SK-N-SH (cell line): Measurements from ENCODE around the gene MTFMT. TPM values are rescaled to one million over a fixed set of nuclear protein-coding genes. Genes with fewer than 3 reads are reported as not detected.

Experiments
- CTCF ChIA-PET: fragments of 300-600, 350-600 bp; formaldehyde crosslinking; extraction: SDS; loops from one replicate; lab custom pipeline; 2021; lab: Yijun Ruan, JAX
- POLR2A ChIA-PET: fragments of 350-600 bp; sonication (Branson Sonifier 250); formaldehyde crosslinking; extraction: SDS; loops from one replicate; lab custom pipeline; 2020; ENCODE audit warnings: antibody characterized with exemption, inconsistent platforms; lab: Yijun Ruan, JAX
- DNase-seq: peaks from one replicate; pipeline ENCODE4 v3.0.0; 2012
- H2AFZ ChIP-seq: fragments of 200-600 bp; sonication (generic); 2 replicates; pipeline ENCODE4 v1.8.1; 2016; ENCODE audit warnings: antibody characterized with exemption, mild to moderate bottlenecking, low read depth
- H3F3A ChIP-seq: fragments of 200-600 bp; sonication (generic); replicated peaks from 2 replicates; pipeline ENCODE3; 2016; ENCODE audit warnings: antibody characterized with exemption, mild to moderate bottlenecking; ENCODE audit not compliant: insufficient read depth
- H3K27ac ChIP-seq, 2 experiments: fragments of 200-500 bp in 1 of 2; fragments of 200-600 bp in 1 of 2; sonication (Bioruptor generic) in 1 of 2; sonication (generic), shearing (Covaris generic) in 1 of 2; 2 replicates each; pipeline versions ENCODE4 v1.5.1 to v1.6.1; 2014 to 2016; ENCODE audit warnings: low read depth in 2 of 2, inconsistent platforms in 1 of 2, low read length in 1 of 2, mild to moderate bottlenecking in 1 of 2, mixed read lengths in 1 of 2
- H3K27me3 ChIP-seq: fragments of 200-600 bp; sonication (generic), shearing (Covaris generic); 2 replicates; pipeline ENCODE4 v1.6.1; 2016; ENCODE audit warnings: mixed run types; ENCODE audit not compliant: insufficient read depth
- H3K36me3 ChIP-seq, 2 experiments: fragments of 200-500 bp in 1 of 2; fragments of 200-600 bp in 1 of 2; sonication (Bioruptor generic) in 1 of 2; sonication (generic) in 1 of 2; replicated peaks in 1 of 2; 2 replicates each; pipeline versions ENCODE3 to v1.5.1; 2014 to 2016; ENCODE audit warnings: low read length in 1 of 2, mild to moderate bottlenecking in 1 of 2; ENCODE audit not compliant: insufficient read depth in 2 of 2, control insufficient read depth in 1 of 2
- H3K4me1 ChIP-seq, 2 experiments: fragments of 200-500 bp in 1 of 2; fragments of 200-600 bp in 1 of 2; sonication (Bioruptor generic) in 1 of 2; sonication (generic), shearing (Covaris generic) in 1 of 2; 2 replicates each; pipeline versions ENCODE4 v1.5.1 to v1.6.1; 2014 to 2016; ENCODE audit warnings: low read depth in 1 of 2, low read length in 1 of 2, mixed run types in 1 of 2; ENCODE audit not compliant: insufficient read depth in 2 of 2, control insufficient read depth in 1 of 2
- H3K4me2 ChIP-seq: fragments of 200-600 bp; sonication (generic), shearing (Covaris generic); 2 replicates; pipeline ENCODE4 v1.6.1; 2017; ENCODE audit warnings: mixed run types
- H3K4me3 ChIP-seq, 2 experiments: fragments of 200-500 bp in 1 of 2; fragments of 200-600 bp in 1 of 2; sonication (Bioruptor generic) in 1 of 2; sonication (generic), shearing (Covaris generic) in 1 of 2; 2 replicates each; pipeline versions ENCODE4 v1.5.1 to v1.8.1; 2014 to 2016; ENCODE audit warnings: low read depth in 2 of 2, inconsistent platforms in 1 of 2, low read length in 1 of 2, mild to moderate bottlenecking in 1 of 2, mixed read lengths in 1 of 2, moderate library complexity in 1 of 2
- H3K79me2 ChIP-seq: fragments of 200-600 bp; sonication (generic); 2 replicates; pipeline ENCODE4 v1.8.1; 2017; ENCODE audit warnings: mild to moderate bottlenecking; ENCODE audit not compliant: insufficient read depth
- H3K9ac ChIP-seq: fragments of 200-600 bp; sonication (generic); 2 replicates; pipeline ENCODE4 v1.6.1; 2017; ENCODE audit warnings: mixed run types
- H3K9me2 ChIP-seq: fragments of 200-600 bp; sonication (generic); 2 replicates; pipeline ENCODE4 v1.6.1; 2017; ENCODE audit warnings: mixed run types
- H3K9me3 ChIP-seq: fragments of 200-600 bp; sonication (generic); 2 replicates; pipeline ENCODE4 v1.6.1; 2017; ENCODE audit warnings: mixed run types, mild to moderate bottlenecking, moderate library complexity
- H4K20me1 ChIP-seq: fragments of 200-600 bp; sonication (generic); 2 replicates; pipeline ENCODE4 v1.6.1; 2017; ENCODE audit warnings: mild to moderate bottlenecking, mixed run types; ENCODE audit not compliant: insufficient read depth
- EP300 ChIP-seq, 2 experiments: IDR thresholded peaks; 2 replicates each; pipeline versions ENCODE4 v1.4.0 to v1.6.1; 2012; ENCODE audit warnings: borderline replicate concordance in 1 of 2, low read depth in 1 of 2, low read length in 1 of 2
- EZH2phosphoT487 ChIP-seq: fragments of 200-600 bp; sonication (generic); IDR thresholded peaks from 2 replicates; pipeline ENCODE4 v1.6.1; 2017; ENCODE audit warnings: low read depth, mixed run types, mild to moderate bottlenecking, antibody characterized with exemption, moderate library complexity, borderline replicate concordance
- FOSL2 ChIP-seq: IDR thresholded peaks from 2 replicates; pipeline ENCODE4 v1.4.0; 2012; ENCODE audit warnings: low read depth, mild to moderate bottlenecking, moderate library complexity, borderline replicate concordance
- FOXJ3 ChIP-seq: sonication (generic); formaldehyde crosslinking; IDR thresholded peaks from 2 replicates; pipeline ENCODE4 v1.5.1; 2020; ENCODE audit warnings: mild to moderate bottlenecking, missing genetic modification reagents
- GATA2 ChIP-seq: sonication (generic); formaldehyde crosslinking; IDR thresholded peaks from 2 replicates; pipeline ENCODE4 v1.5.0; 2020; ENCODE audit warnings: mild to moderate bottlenecking, missing genetic modification reagents
- JUND ChIP-seq: IDR thresholded peaks from 2 replicates; pipeline ENCODE4 v1.4.0; 2012
- NFIC ChIP-seq: IDR thresholded peaks from 2 replicates; pipeline ENCODE4 v1.4.0; 2012; ENCODE audit warnings: borderline replicate concordance
- RAD21 ChIP-seq: IDR thresholded peaks from 2 replicates; pipeline ENCODE4 v1.6.1; 2012; ENCODE audit warnings: mild to moderate bottlenecking, low read length
- RXRA ChIP-seq: IDR thresholded peaks from 2 replicates; pipeline ENCODE4 v1.4.0; 2012; ENCODE audit warnings: low read depth, mild to moderate bottlenecking, borderline replicate concordance
- SIN3A ChIP-seq: IDR thresholded peaks from 2 replicates; pipeline ENCODE4 v1.6.1; 2012; ENCODE audit warnings: low read depth, mild to moderate bottlenecking, low read length, moderate library complexity, borderline replicate concordance
- USF2 ChIP-seq: fragments of 150-350 bp; IDR thresholded peaks from 2 replicates; pipeline ENCODE4 v1.6.1; 2017; ENCODE audit warnings: antibody characterized with exemption, low read length, low read depth, borderline replicate concordance
- ZBTB33 ChIP-seq: IDR thresholded peaks from 2 replicates; pipeline ENCODE4 v1.4.0; 2012; ENCODE audit warnings: low read depth, borderline replicate concordance
- WGBS: methylation state at CpG from one replicate; pipeline ENCODE4 v1.1.6; 2017; ENCODE audit warnings: low lambda C conversion rate; 5-methylcytosine and 5-hydroxymethylcytosine counted together
- polyA plus RNA-seq, 3 experiments: library from polyadenylated mRNA; depleted of rRNA; stranded (reverse); fragments of >200 nt; gene quantifications; 2 replicates each; pipeline ENCODE4 v1.2.3, GENCODE V29; 2012
- TF ChIP-seq, protein P1 (sequence below): IDR thresholded peaks from 2 replicates; pipeline ENCODE4 v1.6.1; 2012; ENCODE audit warnings: mild to moderate bottlenecking, low read depth, low read length, moderate library complexity
- TF ChIP-seq, protein P2 (sequence below): IDR thresholded peaks from 2 replicates; pipeline ENCODE4 v1.4.0; 2012; ENCODE audit warnings: low read depth, borderline replicate concordance

MTFMT gene
- polyA plus RNA-seq, 1 of the 3 experiments (the other 2 are of a cell fraction), result 12.1 TPM

- ChIA-PET POLR2A (no interaction called here), CTCF (no interaction called here)
- H3K9ac ChIP-seq, result no peak overlapping the region
- H3K27me3 ChIP-seq, result no peaks in the 10 kb centered on the region
- no peaks in the 10 kb centered on the region for H3K9me2 ChIP-seq
- no peak for TF ChIP-seq JUND
- TF ChIP-seq EP300 (IDR thresholded peaks at IDR 0.05; ENCODE audit: borderline replicate concordance in 1 of 2, low read depth in 1 of 2, low read length in 1 of 2), result no peak
- no peak overlapping the region for H3K4me2 ChIP-seq
- WGBS, result 98% methylated on average over 3 of the region's 3 CpGs
- H3K79me2 ChIP-seq, result no peaks in the 10 kb centered on the region
- no peak overlapping the region for H3K27ac ChIP-seq
- H3F3A ChIP-seq, result peaks cover 4% of the 10 kb centered on the region
- H3K9me3 ChIP-seq, result no peaks in the 10 kb centered on the region
- H3K4me3 ChIP-seq, result no peak overlapping the region
- no peak for DNase-seq
- H4K20me1 ChIP-seq, result no peaks in the 10 kb centered on the region
- H3K4me1 ChIP-seq, result no peaks in the 10 kb centered on the region
- peaks cover 8 to 49% of the 10 kb centered on the region in 2 experiments for H3K36me3 ChIP-seq
- H2AFZ ChIP-seq, result no peak overlapping the region
Observed at GRCh38 chr15:65006876-65007275, 22.6 kb downstream of the MTFMT start.

DNA sequence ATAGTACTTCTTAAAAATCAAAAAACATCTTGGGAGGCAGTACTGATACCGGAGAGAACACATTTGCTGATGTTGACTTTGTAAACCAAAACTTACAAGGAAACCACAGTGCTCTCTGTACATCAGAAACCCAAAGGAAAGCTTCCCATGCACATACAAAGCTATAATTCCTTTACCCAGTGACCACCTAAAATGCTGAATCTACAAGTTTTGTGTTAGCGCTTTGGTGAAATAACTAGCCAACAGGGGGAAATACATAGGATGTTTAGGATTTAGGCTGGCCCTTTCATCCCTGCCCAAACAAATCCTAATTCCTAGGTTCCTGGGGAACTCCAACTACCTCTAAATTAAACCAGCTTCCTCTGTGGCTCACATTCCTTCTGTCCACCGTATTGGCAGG is 24.4 kb downstream of the MTFMT start:
- no peak overlapping the region for H3K27ac ChIP-seq
- no peaks in the 10 kb centered on the region for H4K20me1 ChIP-seq
- H3K4me3 ChIP-seq, result no peak overlapping the region
- H3K4me2 ChIP-seq, result no peak overlapping the region
- no peak overlapping the region for H2AFZ ChIP-seq
- H3K36me3 ChIP-seq, result peaks cover 8 to 33% of the 10 kb centered on the region in 2 experiments
- no peaks in the 10 kb centered on the region for H3K27me3 ChIP-seq
- H3K4me1 ChIP-seq, result no peaks in the 10 kb centered on the region
- H3K9me3 ChIP-seq, result no peaks in the 10 kb centered on the region
- ChIA-PET POLR2A (interaction anchor here (1.1 kb wide), 1 partner anchor 21 kb away, joined by 6 read pairs; no protein-coding TSS in a partner anchor), CTCF (interaction anchor here (0.5 to 2.0 kb wide), 4 partner anchors 13 to 274 kb away, joined by 3 to 4 read pairs (median 3); partner anchors contain the start of gene SPG21)
- no peaks in the 10 kb centered on the region for H3K9me2 ChIP-seq
- H3K9ac ChIP-seq, result no peak overlapping the region
- WGBS, result 97% methylated on average over 3 of the region's 3 CpGs
- peaks cover 4% of the 10 kb centered on the region for H3F3A ChIP-seq
- no peaks in the 10 kb centered on the region for H3K79me2 ChIP-seq
- DNase-seq, result no peak
- TF ChIP-seq RAD21 (no peak), RXRA (no peak), GATA2 (CRISPR knock-in tag) (no peak), USF2 (no peak), FOSL2 (no peak), ZBTB33 (no peak), SIN3A (no peak), FOXJ3 (no peak), EZH2phosphoT487 (no peak), NFIC (no peak)
- TF ChIP-seq, protein P1, sequence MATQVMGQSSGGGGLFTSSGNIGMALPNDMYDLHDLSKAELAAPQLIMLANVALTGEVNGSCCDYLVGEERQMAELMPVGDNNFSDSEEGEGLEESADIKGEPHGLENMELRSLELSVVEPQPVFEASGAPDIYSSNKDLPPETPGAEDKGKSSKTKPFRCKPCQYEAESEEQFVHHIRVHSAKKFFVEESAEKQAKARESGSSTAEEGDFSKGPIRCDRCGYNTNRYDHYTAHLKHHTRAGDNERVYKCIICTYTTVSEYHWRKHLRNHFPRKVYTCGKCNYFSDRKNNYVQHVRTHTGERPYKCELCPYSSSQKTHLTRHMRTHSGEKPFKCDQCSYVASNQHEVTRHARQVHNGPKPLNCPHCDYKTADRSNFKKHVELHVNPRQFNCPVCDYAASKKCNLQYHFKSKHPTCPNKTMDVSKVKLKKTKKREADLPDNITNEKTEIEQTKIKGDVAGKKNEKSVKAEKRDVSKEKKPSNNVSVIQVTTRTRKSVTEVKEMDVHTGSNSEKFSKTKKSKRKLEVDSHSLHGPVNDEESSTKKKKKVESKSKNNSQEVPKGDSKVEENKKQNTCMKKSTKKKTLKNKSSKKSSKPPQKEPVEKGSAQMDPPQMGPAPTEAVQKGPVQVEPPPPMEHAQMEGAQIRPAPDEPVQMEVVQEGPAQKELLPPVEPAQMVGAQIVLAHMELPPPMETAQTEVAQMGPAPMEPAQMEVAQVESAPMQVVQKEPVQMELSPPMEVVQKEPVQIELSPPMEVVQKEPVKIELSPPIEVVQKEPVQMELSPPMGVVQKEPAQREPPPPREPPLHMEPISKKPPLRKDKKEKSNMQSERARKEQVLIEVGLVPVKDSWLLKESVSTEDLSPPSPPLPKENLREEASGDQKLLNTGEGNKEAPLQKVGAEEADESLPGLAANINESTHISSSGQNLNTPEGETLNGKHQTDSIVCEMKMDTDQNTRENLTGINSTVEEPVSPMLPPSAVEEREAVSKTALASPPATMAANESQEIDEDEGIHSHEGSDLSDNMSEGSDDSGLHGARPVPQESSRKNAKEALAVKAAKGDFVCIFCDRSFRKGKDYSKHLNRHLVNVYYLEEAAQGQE, result no peak
- TF ChIP-seq, protein P2, sequence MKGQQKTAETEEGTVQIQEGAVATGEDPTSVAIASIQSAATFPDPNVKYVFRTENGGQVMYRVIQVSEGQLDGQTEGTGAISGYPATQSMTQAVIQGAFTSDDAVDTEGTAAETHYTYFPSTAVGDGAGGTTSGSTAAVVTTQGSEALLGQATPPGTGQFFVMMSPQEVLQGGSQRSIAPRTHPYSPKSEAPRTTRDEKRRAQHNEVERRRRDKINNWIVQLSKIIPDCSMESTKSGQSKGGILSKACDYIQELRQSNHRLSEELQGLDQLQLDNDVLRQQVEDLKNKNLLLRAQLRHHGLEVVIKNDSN, result no peak
- TF ChIP-seq, all 33 proteins: peak for 0
